HG02588 (cell line): Measurements from ENCODE around the gene DCUN1D5.

ENCODE experiments used
- ATAC-seq: cut with Tn5 transposase; IDR thresholded peaks from one replicate; pipeline ENCODE4 v1.9.1; 2021; ENCODE audit warnings: mild to moderate bottlenecking, moderate library complexity; ENCODE audit not compliant: unreplicated experiment

The DCUN1D5 gene

GRCh38 chr11:103091801-103092524 lies at the start of gene DCUN1D5:
Gene DCUN1D5, minus strand, starts transcription at chr11:103092160. Its CDS starts 288 bp downstream, at chr11:103091872.
- peak; percentile 100 for ATAC-seq

GRCh38 chr11:103125462-103125861 lies 33.5 kb upstream of the DCUN1D5 start:
- no peak for ATAC-seq

GRCh38 chr11:103114836-103115235 lies 22.9 kb upstream of the DCUN1D5 start:
- ATAC-seq: no peak

GRCh38 chr11:103112364-103112763 lies 20.4 kb upstream of the DCUN1D5 start:
- ATAC-seq: no peak

GRCh38 chr11:103111400-103111799 lies 19.4 kb upstream of the DCUN1D5 start:
- no peak for ATAC-seq

- ATAC-seq: no peak
These were observed 18.4 kb upstream of the DCUN1D5 start for GRCh38 chr11:103110391-103110790.

GRCh38 chr11:103109818-103110388 lies 17.9 kb upstream of the DCUN1D5 start:
- ATAC-seq: no peak

GRCh38 chr11:103108933-103109817 lies 17.2 kb upstream of the DCUN1D5 start, which contains the start of gene DYNC2H1:
Gene DYNC2H1, plus strand, starts transcription at chr11:103109426. Its CDS starts 149 bp downstream, at chr11:103109575.
- peak; percentile 100 for ATAC-seq

- ATAC-seq: no peak
These were observed 5.3 kb upstream of the DCUN1D5 start for GRCh38 chr11:103097279-103097678.

GRCh38 chr11:103091064-103091800 lies 728 bp downstream of the DCUN1D5 start:
- ATAC-seq: peak; percentile 41

GRCh38 chr11:103086461-103086860 lies 5.5 kb downstream of the DCUN1D5 start:
- ATAC-seq: no peak

- ATAC-seq: no peak
These were observed 6.1 kb downstream of the DCUN1D5 start for GRCh38 chr11:103085758-103086365.

GRCh38 chr11:103079833-103080232 lies 12.1 kb downstream of the DCUN1D5 start:
- no peak for ATAC-seq

GRCh38 chr11:103078710-103079109 lies 13.2 kb downstream of the DCUN1D5 start:
- no peak for ATAC-seq

GRCh38 chr11:103077554-103077953 lies 14.4 kb downstream of the DCUN1D5 start:
- ATAC-seq: no peak

- ATAC-seq: no peak
These were observed 15.6 kb downstream of the DCUN1D5 start for GRCh38 chr11:103076361-103076760.

- no peak for ATAC-seq
These were observed 21.0 kb downstream of the DCUN1D5 start for GRCh38 chr11:103071008-103071407.

GRCh38 chr11:103070142-103070541 lies 21.8 kb downstream of the DCUN1D5 start:
- no peak for ATAC-seq

- no peak for ATAC-seq
These were observed 22.6 kb downstream of the DCUN1D5 start for GRCh38 chr11:103069367-103069766.

GRCh38 chr11:103067118-103067517 lies 24.8 kb downstream of the DCUN1D5 start:
- ATAC-seq: no peak
